ACC112 (cell line): ENCODE results near the gene SLC5A3.
A peak's percentile ranks its signal among the peaks of the same experiment; 100 is the strongest.

Experiments
- H2AFZ ChIP-seq: fragments of 200-600 bp; sonication (generic); one replicate; pipeline ENCODE4 v1.6.0; 2017; ENCODE audit warnings: antibody characterized with exemption, low read length; ENCODE audit not compliant: unreplicated experiment
- H3K27ac ChIP-seq: fragments of 200-600 bp; sonication (generic); 2 replicates; pipeline ENCODE4 v1.5.1; 2014; ENCODE audit warnings: low read depth, mild to moderate bottlenecking, antibody characterized with exemption, low read length, moderate library complexity
- H3K27me3 ChIP-seq: fragments of 200-600 bp; sonication (generic); 2 replicates; pipeline ENCODE4 v1.6.1; 2014; ENCODE audit warnings: mild to moderate bottlenecking, antibody characterized with exemption, low read length, moderate library complexity, mixed read lengths; ENCODE audit not compliant: insufficient read depth
- H3K36me3 ChIP-seq: fragments of 200-600 bp; sonication (generic); 2 replicates; pipeline ENCODE4 v1.6.1; 2016; ENCODE audit warnings: mild to moderate bottlenecking, antibody characterized with exemption, low read length, moderate library complexity, mixed read lengths; ENCODE audit not compliant: insufficient read depth
- H3K4me1 ChIP-seq: fragments of 200-600 bp; sonication (generic); one replicate; pipeline ENCODE4 v1.6.1; 2016; ENCODE audit warnings: low read length, mixed read lengths; ENCODE audit not compliant: insufficient read depth, unreplicated experiment, control insufficient read depth
- H3K4me3 ChIP-seq: fragments of 200-600 bp; sonication (generic); 2 replicates; pipeline ENCODE4 v1.5.1; 2014; ENCODE audit warnings: mild to moderate bottlenecking, low read depth, low read length
- H3K79me2 ChIP-seq: fragments of 200-600 bp; sonication (generic); one replicate; pipeline ENCODE4 v1.6.0; 2016; ENCODE audit warnings: low read length; ENCODE audit not compliant: control insufficient read depth, unreplicated experiment, insufficient read depth

Gene SLC5A3

GRCh38 chr21:34073032-34073748 lies at the start of gene SLC5A3, which contains the start of gene MRPS6:
SLC5A3 (plus strand) TSS chr21:34073578; CDS start chr21:34095199, 21,621 bp downstream.
MRPS6 (plus strand) TSS chr21:34073578; CDS start chr21:34073701, 123 bp downstream.
- Histone ChIP-seq H3K79me2 (peaks cover 38% of the 10 kb centered on the region), H3K4me1 (peaks cover 24% of the 10 kb centered on the region), H3K36me3 (no peaks in the 10 kb centered on the region; the same call in 1 of the 2 replicates), H3K27me3 (no peaks in the 10 kb centered on the region), H3K27ac (peak within 1 kb of the TSS; percentile 27; the same call in 1 of the 2 replicates), H3K4me3 (peak within 1 kb of the TSS; percentile 94), H2AFZ (peak within 1 kb of the TSS; percentile 89)

DNA sequence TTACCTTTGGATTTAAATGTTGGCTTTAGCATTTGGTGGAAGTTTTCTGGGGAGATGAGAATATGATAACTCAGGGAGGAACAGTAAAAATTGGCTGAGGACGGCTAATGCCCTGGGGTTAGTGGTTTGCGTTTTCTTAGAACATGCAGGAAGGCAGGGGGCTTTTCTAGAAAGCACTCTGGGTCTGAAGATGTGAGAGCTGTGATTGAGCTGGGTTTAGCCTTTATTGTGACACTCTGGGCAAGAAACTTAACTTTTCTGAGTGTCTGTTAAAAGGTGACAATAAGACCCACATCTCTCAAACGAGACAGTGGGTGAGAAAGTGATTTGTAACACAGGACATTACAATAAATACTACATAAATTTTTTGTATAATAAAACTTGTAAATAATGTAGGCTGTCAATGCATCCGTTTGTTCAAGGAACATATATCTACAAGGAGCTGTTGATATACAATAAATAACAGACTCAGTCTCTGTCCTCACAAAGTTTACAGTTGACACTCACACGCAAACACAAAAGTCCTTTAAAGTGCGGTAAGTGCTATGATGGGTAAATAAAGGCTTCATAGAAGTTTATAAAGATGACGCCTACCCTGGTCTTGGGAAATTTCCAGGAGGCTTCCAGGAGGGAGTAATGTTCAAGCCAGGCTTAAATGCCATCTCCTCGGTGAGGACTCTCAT lies 49.5 kb upstream of the SLC5A3 start:
- Histone ChIP-seq H3K4me1 (peaks cover 20% of the 10 kb centered on the region), H3K36me3 (no peaks in the 10 kb centered on the region), H3K27me3 (no peaks in the 10 kb centered on the region), H2AFZ (no peak overlapping the region), H3K79me2 (no peaks in the 10 kb centered on the region), H3K27ac (no peak overlapping the region), H3K4me3 (no peak overlapping the region)

- H2AFZ ChIP-seq, result no peak overlapping the region
- no peaks in the 10 kb centered on the region for H3K27me3 ChIP-seq
- no peak overlapping the region for H3K4me3 ChIP-seq
- peaks cover 20% of the 10 kb centered on the region for H3K4me1 ChIP-seq
- no peaks in the 10 kb centered on the region for H3K79me2 ChIP-seq
- no peak overlapping the region for H3K27ac ChIP-seq
- no peaks in the 10 kb centered on the region for H3K36me3 ChIP-seq
Observed at GRCh38 chr21:34024374-34024693, 49.0 kb upstream of the SLC5A3 start.

DNA sequence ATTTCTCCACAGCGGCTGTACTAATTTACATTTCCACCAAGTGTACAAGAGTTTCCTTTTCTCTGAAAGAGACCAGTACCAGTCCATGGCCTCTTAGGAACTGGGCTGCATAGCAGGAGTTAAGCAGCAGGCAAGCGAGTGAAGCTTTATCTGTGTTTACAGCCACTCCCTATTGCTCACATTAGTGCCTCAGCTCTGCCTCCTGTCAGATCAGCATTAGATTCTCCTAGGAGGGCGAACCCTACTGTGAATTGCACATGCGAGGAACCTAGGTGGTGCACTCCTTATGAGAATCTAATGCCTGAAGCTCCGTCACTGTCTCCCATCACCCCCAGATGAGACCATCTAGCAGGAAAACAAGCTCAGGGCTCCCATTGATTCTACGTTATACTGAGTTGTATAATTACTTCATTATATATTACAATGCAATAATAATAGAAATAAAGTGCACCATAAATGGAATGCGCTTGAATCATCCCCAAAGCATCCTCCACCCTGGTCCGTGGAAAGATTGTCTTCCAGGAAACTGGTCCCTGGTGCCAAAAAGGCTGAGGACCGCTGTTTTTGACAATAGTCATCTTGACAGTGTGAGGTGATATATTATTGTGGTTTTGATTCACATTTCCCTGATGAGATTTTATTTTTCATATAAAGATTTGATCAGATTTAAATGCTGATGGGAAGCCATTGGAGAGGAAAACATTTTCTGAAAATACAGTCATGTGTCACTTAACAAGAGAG lies 45.5 kb upstream of the SLC5A3 start:
- Histone ChIP-seq H2AFZ (no peak overlapping the region), H3K27me3 (no peaks in the 10 kb centered on the region), H3K4me3 (no peak overlapping the region), H3K79me2 (no peaks in the 10 kb centered on the region), H3K27ac (no peak overlapping the region; the same call in 1 of the 2 replicates), H3K4me1 (peaks cover 21% of the 10 kb centered on the region), H3K36me3 (no peaks in the 10 kb centered on the region)

DNA sequence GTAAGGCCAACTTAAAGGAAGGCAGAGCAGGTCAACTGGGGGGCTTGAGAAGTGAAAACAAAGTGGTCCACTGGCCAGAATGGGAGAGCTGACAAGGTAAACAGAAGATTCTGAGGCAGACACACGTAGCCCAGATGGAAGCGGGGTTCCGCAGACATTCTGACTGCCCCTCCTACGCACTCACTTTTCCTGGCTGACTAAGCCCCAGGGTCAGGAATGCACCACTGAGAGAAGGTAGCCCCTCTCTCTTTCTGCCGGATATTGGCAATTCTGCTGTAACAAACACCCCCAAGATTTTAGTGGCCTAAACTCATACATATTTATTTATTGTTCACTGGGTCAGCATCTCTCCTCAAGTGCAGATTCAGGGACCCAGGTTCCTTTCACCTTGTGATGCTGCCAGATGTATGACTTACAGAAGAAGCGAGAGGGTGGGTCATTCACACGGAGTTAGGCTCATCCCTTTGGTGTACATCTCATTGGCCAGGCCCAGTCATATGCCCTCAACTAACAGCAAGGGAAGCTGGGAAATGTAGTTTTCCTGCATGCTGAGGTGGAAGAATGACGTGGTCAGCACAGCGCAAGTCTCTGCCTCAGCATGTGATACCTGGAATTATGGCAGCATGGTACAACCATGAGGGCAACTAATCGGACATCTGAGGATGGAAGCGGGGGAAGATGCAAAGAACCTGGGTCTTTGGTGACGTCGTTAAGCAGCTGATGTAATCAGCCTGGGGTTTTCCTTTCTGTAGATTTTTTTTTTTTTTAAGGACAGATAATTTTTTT lies 43.4 kb upstream of the SLC5A3 start:
- Histone ChIP-seq H2AFZ (peak overlapping the region; percentile 19), H3K4me3 (peak overlapping the region; percentile 38), H3K79me2 (no peaks in the 10 kb centered on the region), H3K36me3 (no peaks in the 10 kb centered on the region), H3K27me3 (no peaks in the 10 kb centered on the region), H3K27ac (no peak overlapping the region), H3K4me1 (peaks cover 23% of the 10 kb centered on the region)

- Histone ChIP-seq H3K4me1 (peaks cover 23% of the 10 kb centered on the region), H3K36me3 (no peaks in the 10 kb centered on the region), H2AFZ (no peak overlapping the region), H3K27ac (no peak overlapping the region), H3K79me2 (no peaks in the 10 kb centered on the region), H3K27me3 (no peaks in the 10 kb centered on the region), H3K4me3 (no peak overlapping the region)
Observed at GRCh38 chr21:34031835-34032370, 41.5 kb upstream of the SLC5A3 start.

GRCh38 chr21:34034369-34035014 lies 38.9 kb upstream of the SLC5A3 start:
- no peaks in the 10 kb centered on the region for H3K79me2 ChIP-seq
- H2AFZ ChIP-seq, result no peak overlapping the region
- H3K27me3 ChIP-seq, result no peaks in the 10 kb centered on the region
- no peak overlapping the region for H3K27ac ChIP-seq
- no peak overlapping the region for H3K4me3 ChIP-seq
- H3K4me1 ChIP-seq, result peaks cover 23% of the 10 kb centered on the region
- no peaks in the 10 kb centered on the region for H3K36me3 ChIP-seq

DNA sequence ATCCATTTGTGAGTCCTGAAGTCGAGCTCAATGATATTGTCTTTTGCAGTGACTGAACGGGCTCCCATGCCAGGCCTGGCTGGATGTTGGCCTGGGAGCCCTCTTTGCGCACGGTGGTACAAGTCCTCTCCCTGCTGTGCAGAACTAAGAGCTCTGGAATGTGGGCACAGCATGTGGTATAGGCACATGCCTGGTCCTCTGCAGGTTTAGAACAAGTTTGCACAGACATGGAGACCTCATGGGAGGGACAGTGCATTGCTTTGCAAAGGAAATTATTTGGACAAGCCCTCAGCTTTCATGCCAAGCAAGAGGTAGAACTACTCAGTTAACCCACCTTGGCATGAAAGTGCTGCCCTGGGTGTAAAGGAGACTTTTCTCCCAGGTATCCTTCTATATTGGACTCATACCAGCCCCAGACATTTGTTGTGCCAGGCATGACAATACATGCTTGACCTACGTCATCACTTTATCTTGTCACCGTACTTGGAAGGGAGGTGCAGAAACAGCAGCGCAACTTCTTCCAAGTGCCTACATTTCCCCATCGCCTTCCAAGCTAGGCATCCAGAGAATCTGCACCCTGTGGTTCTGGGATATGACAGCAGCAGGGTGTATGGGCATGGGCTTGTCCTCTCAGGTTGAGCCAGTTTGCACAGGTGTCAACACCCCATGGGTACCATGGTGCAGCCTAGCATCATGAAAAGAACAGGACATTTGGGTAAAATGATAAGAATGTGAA lies 37.6 kb upstream of the SLC5A3 start:
- no peak overlapping the region for H3K4me3 ChIP-seq
- H3K27ac ChIP-seq, result no peak overlapping the region
- H3K79me2 ChIP-seq, result no peaks in the 10 kb centered on the region
- H3K36me3 ChIP-seq, result no peaks in the 10 kb centered on the region
- peaks cover 17% of the 10 kb centered on the region for H3K4me1 ChIP-seq
- no peak overlapping the region for H2AFZ ChIP-seq
- no peaks in the 10 kb centered on the region for H3K27me3 ChIP-seq

DNA sequence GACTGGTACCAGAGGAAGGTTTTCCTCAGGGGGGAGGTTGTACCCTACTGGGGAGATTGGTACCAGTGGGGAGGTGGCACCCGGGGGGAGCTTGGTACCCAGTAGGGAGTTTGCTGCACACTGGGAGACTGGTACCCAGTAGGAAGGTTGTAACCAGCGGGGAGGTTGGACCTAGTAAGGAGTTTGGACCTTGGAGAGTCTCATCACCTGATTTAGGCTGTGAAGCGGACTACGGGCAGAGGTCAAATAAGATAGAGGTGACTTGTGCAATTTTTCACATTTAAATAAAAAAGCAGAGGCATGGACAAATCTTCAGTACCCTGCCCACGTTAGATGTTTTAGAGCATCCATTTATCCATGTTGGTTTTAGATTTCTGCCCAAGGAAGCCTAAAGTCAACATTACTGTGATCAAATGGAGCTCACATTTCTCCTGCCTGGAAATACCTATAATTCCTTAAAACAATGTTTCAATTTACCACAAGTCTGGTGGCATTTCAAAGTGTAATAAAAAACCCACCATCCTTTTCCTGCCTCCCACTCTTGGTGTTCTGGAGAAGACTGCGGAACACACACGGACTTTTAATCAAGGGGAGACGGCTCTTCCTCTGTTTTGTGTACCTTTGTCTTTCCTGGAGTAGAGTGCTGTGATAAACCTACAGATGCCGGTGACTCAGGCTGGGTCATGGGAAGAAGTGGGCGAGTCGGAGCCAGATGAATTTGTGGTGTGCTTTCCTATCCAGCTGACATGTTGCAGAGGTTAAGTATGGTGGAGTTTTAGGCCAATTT lies 36.2 kb upstream of the SLC5A3 start:
- Histone ChIP-seq H3K36me3 (no peaks in the 10 kb centered on the region), H2AFZ (no peak overlapping the region), H3K27me3 (no peaks in the 10 kb centered on the region), H3K79me2 (no peaks in the 10 kb centered on the region), H3K4me3 (no peak overlapping the region), H3K27ac (no peak overlapping the region), H3K4me1 (peaks cover 17% of the 10 kb centered on the region)
